H1 (cell line): ENCODE data around the gene TRPM6. TPM values are rescaled to one million over a fixed set of nuclear protein-coding genes. Genes with fewer than 3 reads are reported as not detected.

Experiments
- CTCF ChIA-PET: fragments of 300-600 bp; sonication (Branson Sonifier 250); formaldehyde crosslinking; loops from one replicate; lab custom pipeline; 2021; ENCODE audit not compliant: partially characterized antibody; lab: Charles Lee
- POLR2A ChIA-PET: fragments of 300-600 bp; sonication (Branson Sonifier 250); formaldehyde crosslinking; loops from one replicate; lab custom pipeline; 2021; ENCODE audit warnings: inconsistent platforms; ENCODE audit not compliant: partially characterized antibody; lab: Charles Lee
- DNase-seq, 2 experiments: peaks; one replicate each; pipeline versions ENCODE4 v3.0.0 to v3.0.0-alpha.2; 2010 to 2022; ENCODE audit warnings: low spot score in 2 of 2, low read depth in 1 of 2, mixed read lengths in 1 of 2
- FAIRE-seq: peaks from 2 replicates; lab custom pipeline; 2011; peaks lifted over from hg19 to GRCh38; lab: Jason Lieb, UNC
- H2AFZ ChIP-seq: 2 replicates; pipeline ENCODE4 v1.8.1; 2012; ENCODE audit warnings: low read length, inconsistent platforms
- H2AK5ac ChIP-seq: 2 replicates; pipeline ENCODE4 v1.6.1; 2013; ENCODE audit warnings: low read depth, low read length
- H2BK120ac ChIP-seq: replicated peaks from 2 replicates; pipeline ENCODE3; 2013; ENCODE audit warnings: low read depth, low read length, inconsistent platforms
- H2BK12ac ChIP-seq: 2 replicates; pipeline ENCODE4 v1.6.1; 2013; ENCODE audit warnings: low read depth, low read length
- H2BK15ac ChIP-seq: 2 replicates; pipeline ENCODE4 v1.6.1; 2013; ENCODE audit warnings: low read length
- H2BK20ac ChIP-seq: 2 replicates; pipeline ENCODE4 v1.6.1; 2013; ENCODE audit warnings: low read length
- H2BK5ac ChIP-seq: 2 replicates; pipeline ENCODE4 v1.6.1; 2013; ENCODE audit warnings: low read depth, low read length
- H3K14ac ChIP-seq: 2 replicates; pipeline ENCODE4 v1.6.1; 2013; ENCODE audit warnings: inconsistent platforms; ENCODE audit not compliant: insufficient read length
- H3K18ac ChIP-seq: 2 replicates; pipeline ENCODE4 v1.6.1; 2013; ENCODE audit warnings: low read length; ENCODE audit errors: extremely low read depth
- H3K23ac ChIP-seq: 2 replicates; pipeline ENCODE4 v1.6.1; 2013; ENCODE audit warnings: inconsistent platforms; ENCODE audit not compliant: insufficient read length
- H3K23me2 ChIP-seq: 2 replicates; pipeline ENCODE4 v1.6.1; 2013; ENCODE audit warnings: low read depth, low read length
- H3K27ac ChIP-seq: 2 replicates; pipeline ENCODE4 v1.6.1; 2011; ENCODE audit warnings: low read depth, low read length, inconsistent platforms
- H3K27me3 ChIP-seq, 4 experiments: replicated peaks in 1 of 4; 1 replicate in 1 of 4; 2 replicates in 3 of 4; pipeline versions ENCODE4 v1.6.1 to v1.8.1; 2011 to 2013; ENCODE audit warnings: low read length in 3 of 4, mild to moderate bottlenecking in 3 of 4, inconsistent platforms in 2 of 4, mixed read lengths in 2 of 4, moderate library complexity in 1 of 4; ENCODE audit not compliant: control insufficient read depth in 3 of 4, insufficient read depth in 3 of 4; ENCODE audit errors: extremely low read depth in 1 of 4
- H3K36me3 ChIP-seq, 4 experiments: 2 replicates each; pipeline versions ENCODE4 v1.6.1 to v1.8.1; 2011 to 2013; ENCODE audit warnings: mild to moderate bottlenecking in 4 of 4, low read length in 3 of 4, moderate library complexity in 2 of 4, control low read depth in 1 of 4, inconsistent platforms in 1 of 4; ENCODE audit not compliant: insufficient read depth in 4 of 4, control insufficient read depth in 2 of 4
- H3K4ac ChIP-seq: replicated peaks from 2 replicates; pipeline ENCODE3; 2013; ENCODE audit warnings: low read length, low read depth, mixed read lengths, inconsistent platforms; ENCODE audit not compliant: insufficient read length
- H3K4me1 ChIP-seq, 4 experiments: replicated peaks in 1 of 4; 1 replicate in 1 of 4; 2 replicates in 3 of 4; pipeline versions ENCODE4 v1.6.1 to v1.8.1; 2011 to 2013; ENCODE audit warnings: low read length in 3 of 4, inconsistent platforms in 2 of 4, mixed read lengths in 1 of 4; ENCODE audit not compliant: insufficient read depth in 4 of 4, control insufficient read depth in 3 of 4
- H3K4me2 ChIP-seq, 2 experiments: 2 replicates each; pipeline versions ENCODE4 v1.6.1 to v1.8.1; 2011 to 2013; ENCODE audit warnings: low read depth in 2 of 2, low read length in 2 of 2, control low read depth in 1 of 2, inconsistent platforms in 1 of 2, mild to moderate bottlenecking in 1 of 2; ENCODE audit not compliant: insufficient read depth in 1 of 2
- H3K4me3 ChIP-seq, 4 experiments: fragments of 200-600, 300-600 bp in 1 of 4; sonication (generic), shearing (Covaris generic), sonication (Bioruptor Twin) in 1 of 4; 2 replicates each; pipeline versions ENCODE4 v1.5.1 to v1.8.1; 2011 to 2016; ENCODE audit warnings: low read length in 4 of 4, low read depth in 3 of 4, control low read depth in 2 of 4, inconsistent platforms in 2 of 4, mild to moderate bottlenecking in 2 of 4, mixed read lengths in 1 of 4, moderate library complexity in 1 of 4; ENCODE audit not compliant: insufficient read depth in 2 of 4; ENCODE audit errors: extremely low read depth in 1 of 4
- H3K56ac ChIP-seq: replicated peaks from 2 replicates; pipeline ENCODE3; 2013; ENCODE audit warnings: low read depth, mild to moderate bottlenecking, mixed read lengths, low read length, inconsistent platforms; ENCODE audit not compliant: insufficient read length
- H3K79me1 ChIP-seq: 2 replicates; pipeline ENCODE4 v1.6.1; 2013; ENCODE audit warnings: low read depth, low read length, control low read depth
- H3K79me2 ChIP-seq, 2 experiments: 2 replicates each; pipeline versions ENCODE4 v1.6.1 to v1.8.1; 2012 to 2013; ENCODE audit warnings: low read length in 2 of 2, mild to moderate bottlenecking in 2 of 2, inconsistent platforms in 1 of 2; ENCODE audit not compliant: insufficient read depth in 2 of 2, control insufficient read depth in 1 of 2
- H3K9ac ChIP-seq, 4 experiments: replicated peaks in 1 of 4; 1 replicate in 1 of 4; 2 replicates in 3 of 4; pipeline versions ENCODE4 v1.6.1 to v1.8.1; 2011 to 2013; ENCODE audit warnings: low read depth in 3 of 4, low read length in 3 of 4, control low read depth in 2 of 4, mild to moderate bottlenecking in 2 of 4, moderate library complexity in 2 of 4, inconsistent platforms in 1 of 4; ENCODE audit errors: extremely low read depth in 1 of 4
- H3K9me3 ChIP-seq, 2 experiments: 2 replicates each; pipeline versions ENCODE4 v1.6.1 to v1.8.1; 2012 to 2013; ENCODE audit warnings: mild to moderate bottlenecking in 2 of 2, moderate library complexity in 2 of 2, control low read depth in 1 of 2, inconsistent platforms in 1 of 2, low read depth in 1 of 2, low read length in 1 of 2, mixed read lengths in 1 of 2; ENCODE audit not compliant: insufficient read depth in 2 of 2
- H4K20me1 ChIP-seq, 2 experiments: replicated peaks in 1 of 2; 2 replicates each; pipeline versions ENCODE3 to v1.8.1; 2011 to 2013; ENCODE audit warnings: inconsistent platforms in 2 of 2, low read length in 2 of 2, mild to moderate bottlenecking in 1 of 2; ENCODE audit not compliant: insufficient read depth in 2 of 2, control insufficient read depth in 1 of 2
- H4K5ac ChIP-seq: 2 replicates; pipeline ENCODE4 v1.6.1; 2013; ENCODE audit warnings: low read length, low read depth, mixed read lengths, inconsistent platforms; ENCODE audit not compliant: insufficient read length
- H4K8ac ChIP-seq: 2 replicates; pipeline ENCODE4 v1.8.0; 2013; ENCODE audit warnings: mild to moderate bottlenecking, moderate library complexity, low read length, inconsistent platforms; ENCODE audit not compliant: insufficient read depth; ENCODE audit errors: extremely low read depth
- H4K91ac ChIP-seq: replicated peaks from 2 replicates; pipeline ENCODE3; 2013; ENCODE audit warnings: low read length, mixed read lengths, inconsistent platforms; ENCODE audit not compliant: insufficient read length
- BACH1 ChIP-seq: IDR thresholded peaks from 2 replicates; pipeline ENCODE4 v1.6.1; 2012; ENCODE audit warnings: low read length, improper control_type of control experiment
- CEBPB ChIP-seq: IDR thresholded peaks from 2 replicates; pipeline ENCODE4 v1.6.1; 2012; ENCODE audit warnings: low read depth, low read length
- EZH2 ChIP-seq: fragments of 200-600 bp; sonication (generic); IDR thresholded peaks from 2 replicates; pipeline ENCODE4 v1.7.1; 2012; ENCODE audit warnings: low read depth, mild to moderate bottlenecking, moderate library complexity, low read length, inconsistent platforms; ENCODE audit not compliant: severe bottlenecking
- HDAC6 ChIP-seq: IDR thresholded peaks from one replicate; pipeline ENCODE4 v1.7.1; 2012; ENCODE audit warnings: low read depth, mild to moderate bottlenecking, inconsistent platforms, low read length, moderate library complexity
- JUND ChIP-seq: IDR thresholded peaks from 2 replicates; pipeline ENCODE4 v1.6.1; 2011; ENCODE audit warnings: mild to moderate bottlenecking, improper control_type of control experiment, low read length
- NRF1 ChIP-seq: IDR thresholded peaks from 2 replicates; pipeline ENCODE4 v1.6.1; 2011; ENCODE audit warnings: mild to moderate bottlenecking, low read depth, low read length, improper control_type of control experiment
- RAD21 ChIP-seq, 2 experiments: IDR thresholded peaks in 1 of 2; conservative IDR thresholded peaks in 1 of 2; 2 replicates each; pipeline ENCODE4 v1.6.1; 2011; ENCODE audit warnings: low read depth in 2 of 2, low read length in 2 of 2, improper control_type of control experiment in 1 of 2, inconsistent platforms in 1 of 2, mild to moderate bottlenecking in 1 of 2, moderate library complexity in 1 of 2
- RNF2 ChIP-seq: fragments of 200-900, 300-1000 bp; sonication (generic); IDR thresholded peaks from 2 replicates; pipeline ENCODE4 v1.7.1; 2016; ENCODE audit warnings: borderline replicate concordance, low read depth, mild to moderate bottlenecking, antibody characterized with exemption, low read length; ENCODE audit not compliant: poor library complexity, severe bottlenecking; ENCODE audit errors: missing control alignments
- SP1 ChIP-seq: IDR thresholded peaks from 2 replicates; pipeline ENCODE4 v1.6.1; 2011; ENCODE audit warnings: low read depth, low read length
- WGBS, 2 experiments: shearing (Covaris generic) in 1 of 2; methylation state at CpG; one replicate each; pipeline versions ENCODE4 v1.1.6 to v1.1.7; 2013 to 2015; ENCODE audit warnings: low lambda C conversion rate in 2 of 2, mixed read lengths in 2 of 2, inconsistent platforms in 1 of 2, low coverage in 1 of 2, missing lambda C conversion rate in 1 of 2; ENCODE audit not compliant: insufficient replicate concordance in 2 of 2, insufficient coverage in 1 of 2, insufficient read length in 1 of 2; ENCODE audit errors: extremely low coverage in 1 of 2, missing lambda C conversion rate in 1 of 2; 5-methylcytosine and 5-hydroxymethylcytosine counted together
- polyA plus RNA-seq, 7 experiments: library from polyadenylated mRNA; depleted of rRNA in 3 of 7; stranded (reverse) in 5 of 7; unstranded in 2 of 7; fragments of >200 nt in 5 of 7; fragments of 200-250 nt in 2 of 7; gene quantifications; 1 replicate in 5 of 7; 2 replicates in 1 of 7; 4 replicates in 1 of 7; pipeline versions ENCODE4 v1.2.1 to v1.2.3, GENCODE V29; 2011 to 2013; ENCODE audit warnings: missing spikeins in 2 of 7, mixed read lengths in 2 of 7
- total RNA-seq: library from RNA; stranded (reverse); fragmentation: NEBNext Ultra II Directional; extraction: Animal tissue kit (Norgen Biotek cat#: 25700); gene quantifications from 2 replicates; pipeline ENCODE4 v1.2.1, GENCODE V29; 2021

The TRPM6 gene
- total and polyA plus RNA-seq, 2 of the 8 experiments (the other 6 are each of a cell fraction or from before 2014, with no cell fraction given) = 0.45 to 1.5 TPM

DNA sequence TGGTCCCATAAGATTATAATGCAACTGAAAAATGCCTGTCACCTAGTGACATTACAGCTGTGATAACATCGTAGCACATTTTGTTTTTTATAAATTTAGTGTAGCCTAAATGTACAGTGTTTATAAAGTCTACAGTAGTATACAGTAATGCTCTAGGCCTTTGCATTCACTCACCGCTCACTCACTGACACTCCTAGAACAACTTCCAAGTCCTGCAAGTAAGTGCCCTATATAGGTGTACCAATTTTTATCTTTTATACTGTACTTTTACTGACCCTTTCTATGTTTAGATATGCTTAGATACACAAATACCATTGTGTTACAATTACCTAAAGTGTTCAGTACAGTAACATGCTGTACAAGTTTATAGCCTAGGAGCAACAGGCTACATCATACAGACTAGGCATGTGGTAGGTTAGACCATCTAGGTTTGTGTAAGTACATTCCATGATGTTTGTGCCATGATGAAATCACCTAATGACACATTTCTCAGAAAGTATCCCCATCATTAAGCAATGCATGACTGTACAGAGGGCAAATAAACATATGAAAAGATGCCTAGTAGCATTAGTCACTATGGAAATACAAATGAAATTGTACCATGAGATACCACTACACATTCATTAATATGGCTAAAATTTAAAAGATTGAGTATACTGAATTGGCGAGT, 127.6 kb downstream of the TRPM6 start:
- Histone ChIP-seq H2BK15ac (no peak overlapping the region), H3K79me2 (no peaks in the 10 kb centered on the region), H3K23ac (no peak overlapping the region), H2AFZ (no peak overlapping the region), H3K18ac (no peak overlapping the region), H3K14ac (no peak overlapping the region), H4K5ac (no peak overlapping the region), H2BK20ac (no peak overlapping the region), H2BK12ac (no peak overlapping the region), H3K4me1 (no peaks in the 10 kb centered on the region), H4K91ac (no peak overlapping the region), H3K9me3 (no peaks in the 10 kb centered on the region), H3K23me2 (no peaks in the 10 kb centered on the region), H3K4me3 (no peak overlapping the region)
- POLR2A ChIA-PET = no interaction called here
- TF ChIP-seq CEBPB (no peak), HDAC6 (no peak), RNF2 (no peak), NRF1 (no peak), RAD21 (IDR thresholded peaks at IDR 0.05 in 1 of 2, conservative IDR thresholded peaks at IDR 0.05 in 1 of 2; ENCODE audit: low read depth in 2 of 2, low read length in 2 of 2) (no peak), BACH1 (no peak), SP1 (no peak), EZH2 (no peak), JUND (no peak)
- TF ChIP-seq, all 59 proteins: peak for 0
- Histone ChIP-seq H3K27me3 (no peaks in the 10 kb centered on the region), H3K4ac (no peak overlapping the region), H2BK5ac (no peak overlapping the region), H3K79me1 (no peaks in the 10 kb centered on the region), H3K36me3 (no peaks in the 10 kb centered on the region), H2AK5ac (no peak overlapping the region), H4K8ac (no peak overlapping the region), H3K56ac (no peak overlapping the region), H4K20me1 (no peaks in the 10 kb centered on the region), H3K9ac (no peak overlapping the region), H2BK120ac (no peak overlapping the region), H3K27ac (no peak overlapping the region), H3K4me2 (no peak overlapping the region)
- no peak for DNase-seq
- FAIRE-seq = no peak
- CTCF ChIA-PET = no interaction called here
- 87% methylated on average over 3 of the region's 3 CpGs; no CpG with 5 or more reads in 1 of the 2 experiments for WGBS, 2 experiments
